Activated naive CD4-positive, alpha-beta T cell treated with anti-CD3 and anti-CD28 coated beads for 36 hours (primary cell): Measurements from ENCODE around the gene MAP3K4. TPM values are rescaled to one million over a fixed set of nuclear protein-coding genes. Genes with fewer than 3 reads are reported as not detected.

Source experiments
- CTCF ChIA-PET: fragments of 350-600 bp; sonication (Branson Sonifier 250); formaldehyde crosslinking; loops from one replicate; lab custom pipeline; 2021; ENCODE audit warnings: antibody characterized with exemption; lab: Charles Lee
- DNase-seq: peaks from one replicate; pipeline ENCODE4 v3.0.0-alpha.2; 2020
- H3K27ac Mint-ChIP-seq: one replicate; pipeline ENCODE4 v1.8.0; 2021; ENCODE audit warnings: mild to moderate bottlenecking, mixed read lengths
- H3K27me3 Mint-ChIP-seq: one replicate; pipeline ENCODE4 v1.8.0; 2021; ENCODE audit warnings: low read depth, mixed read lengths
- H3K36me3 Mint-ChIP-seq: one replicate; pipeline ENCODE4 v1.8.0; 2021; ENCODE audit warnings: low read depth, mixed read lengths
- H3K4me1 Mint-ChIP-seq: one replicate; pipeline ENCODE4 v1.8.0; 2021; ENCODE audit warnings: low read depth, mixed read lengths
- H3K4me3 Mint-ChIP-seq: one replicate; pipeline ENCODE4 v1.8.0; 2021; ENCODE audit warnings: mild to moderate bottlenecking, moderate library complexity, mixed read lengths
- H3K9me3 Mint-ChIP-seq: one replicate; pipeline ENCODE4 v1.8.0; 2021; ENCODE audit warnings: mixed read lengths
- intact Hi-C: fragments of 100-400 bp; cut with micrococcal nuclease; formaldehyde crosslinking; loops from one replicate; pipeline ENCODE4 v1.15.1; 2023
- total RNA-seq, 2 experiments: library from RNA; stranded (reverse); gene quantifications; one replicate each; pipeline ENCODE4 v1.2.3, GENCODE V29; 2021

Gene MAP3K4
- 10 to 100 TPM; 36.0 to 42.6 TPM for total RNA-seq

DNA sequence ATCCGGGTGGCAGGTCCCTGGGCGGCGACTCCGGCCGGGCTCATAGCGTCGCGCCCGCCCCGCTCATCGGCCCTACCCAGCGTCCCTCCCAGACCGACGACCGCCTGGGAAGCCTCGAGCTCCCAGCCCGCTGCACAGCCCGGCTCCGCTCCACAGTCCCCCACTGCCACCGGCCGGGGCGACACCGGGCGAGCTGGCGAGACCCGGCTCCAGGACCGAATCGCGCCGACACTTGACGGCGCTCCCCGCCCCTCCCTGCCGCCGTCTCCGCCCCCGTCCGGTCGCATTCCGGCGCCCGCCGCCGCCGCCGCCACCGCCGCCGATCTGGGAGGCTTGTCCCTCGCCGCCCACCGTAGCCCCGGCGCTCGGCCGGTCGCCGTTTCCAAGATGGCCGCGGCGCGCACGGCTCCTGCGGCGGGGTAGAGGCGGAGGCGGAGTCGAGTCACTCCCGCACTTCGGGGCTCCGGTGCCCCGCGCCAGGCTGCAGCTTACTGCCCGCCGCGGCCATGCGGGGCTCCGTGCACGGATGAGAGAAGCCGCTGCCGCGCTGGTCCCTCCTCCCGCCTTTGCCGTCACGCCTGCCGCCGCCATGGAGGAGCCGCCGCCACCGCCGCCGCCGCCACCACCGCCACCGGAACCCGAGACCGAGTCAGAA is at the start of gene MAP3K4:
MAP3K4 (plus strand) TSS at position 364 of the 655 bp plus-strand sequence; CDS start at position 527, 163 bp downstream.
- Mint-ChIP-seq H3K36me3 (peaks cover 3% of the 10 kb centered on the region), H3K4me1 (peaks cover 28% of the 10 kb centered on the region), H3K4me3 (peak within 1 kb of the TSS; percentile 87), H3K27ac (peak within 1 kb of the TSS; percentile 77), H3K9me3 (no peaks in the 10 kb centered on the region), H3K27me3 (peaks cover 4% of the 10 kb centered on the region)
- intact Hi-C loops: loop anchor here (1.0 to 5.0 kb wide), 5 partner anchors 61 to 1736 kb away; partner anchors contain the start of genes AGPAT4, PACRG and PRKN
- CTCF ChIA-PET: interaction anchor here (0.6 to 1.5 kb wide), 3 partner anchors 45 to 379 kb away, joined by 4 to 6 read pairs (median 4); no protein-coding TSS in a partner anchor
- peak; percentile 72 for DNase-seq

DNA sequence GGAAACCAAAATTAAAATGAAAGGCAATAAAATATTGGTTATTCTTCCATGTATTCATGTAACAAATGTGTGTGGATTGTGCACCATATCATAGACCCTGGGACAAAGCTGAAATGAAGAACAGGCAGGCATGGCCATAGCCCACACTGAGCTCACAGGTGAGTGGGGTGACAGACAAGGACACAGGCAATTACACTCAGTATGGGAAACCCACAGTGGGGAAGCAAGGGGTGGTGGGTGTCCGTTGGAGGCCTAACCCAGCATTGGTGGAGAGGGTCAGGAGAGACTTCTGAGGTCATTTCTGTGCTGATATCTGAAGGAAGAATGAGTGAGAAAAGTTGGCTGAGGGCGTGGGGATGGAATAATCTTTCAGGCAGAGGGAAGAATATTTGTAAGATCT is 47.6 kb upstream of the MAP3K4 start:
- Mint-ChIP-seq H3K27ac (no peak overlapping the region), H3K27me3 (peaks cover 22% of the 10 kb centered on the region), H3K9me3 (no peaks in the 10 kb centered on the region), H3K4me1 (no peaks in the 10 kb centered on the region), H3K36me3 (no peaks in the 10 kb centered on the region), H3K4me3 (no peak overlapping the region)
- DNase-seq: no peak
- intact Hi-C loops: no loop called here
- CTCF ChIA-PET: interaction anchor here (0.8 kb wide), 1 partner anchor 16 kb away, joined by 4 read pairs; no protein-coding TSS in a partner anchor

DNA sequence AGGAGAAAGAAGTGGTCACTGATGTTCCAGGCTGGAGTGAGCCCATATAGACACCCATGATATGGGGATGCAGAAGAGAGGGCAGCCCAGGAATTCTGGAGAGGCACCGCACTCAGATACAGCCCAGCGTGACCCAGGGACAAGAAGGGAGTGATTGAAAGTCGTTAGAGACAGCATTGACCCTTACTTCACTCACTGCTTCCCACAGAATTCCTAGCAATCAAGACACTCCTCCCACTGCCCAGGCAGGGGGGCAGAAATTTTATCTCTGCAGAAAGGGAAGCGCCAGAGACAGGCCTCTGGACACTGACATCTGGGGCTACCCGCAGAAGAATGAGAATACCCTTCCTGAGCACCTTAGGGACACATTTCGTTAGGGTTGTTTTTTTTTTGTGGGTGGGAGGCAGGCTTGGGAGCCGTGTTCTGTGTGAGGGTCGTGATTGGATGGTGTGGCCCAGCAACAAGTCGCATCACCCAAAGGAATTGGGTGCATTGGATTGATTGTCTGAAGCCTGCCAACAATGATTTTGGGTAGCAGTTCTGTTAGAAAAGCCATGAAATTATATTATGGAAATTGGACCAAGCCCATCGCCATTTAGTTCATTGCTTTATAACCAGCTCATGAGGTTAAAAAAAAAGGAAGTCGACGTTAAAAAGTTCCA is 45.9 kb upstream of the MAP3K4 start:
- H3K4me3 Mint-ChIP-seq: no peak overlapping the region
- intact Hi-C loops: no loop called here
- no peaks in the 10 kb centered on the region for H3K36me3 Mint-ChIP-seq
- no peaks in the 10 kb centered on the region for H3K9me3 Mint-ChIP-seq
- H3K27ac Mint-ChIP-seq: no peak overlapping the region
- DNase-seq: no peak
- peaks cover 14% of the 10 kb centered on the region for H3K27me3 Mint-ChIP-seq
- no peaks in the 10 kb centered on the region for H3K4me1 Mint-ChIP-seq
- CTCF ChIA-PET: no interaction called here

DNA sequence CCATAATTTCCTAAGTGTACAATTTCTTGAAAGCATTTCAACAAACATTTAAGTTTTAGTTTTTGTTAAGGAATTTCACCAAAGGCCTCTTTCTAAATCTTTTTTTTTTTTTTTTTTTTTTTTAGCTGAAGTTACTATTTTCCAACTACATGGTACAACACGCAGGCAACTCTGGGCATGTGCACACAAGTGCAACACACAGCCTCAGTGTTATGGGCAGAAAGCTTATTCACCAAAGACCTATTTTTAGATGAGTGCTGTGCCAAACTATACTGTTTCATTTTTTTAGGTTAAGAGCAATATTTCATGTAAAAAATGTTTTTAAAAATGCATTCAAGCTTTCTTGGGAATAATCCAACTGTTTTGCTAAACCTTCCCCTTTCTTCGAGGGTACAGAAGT is 42.0 kb upstream of the MAP3K4 start:
- CTCF ChIA-PET: interaction anchor here (0.7 to 1.3 kb wide), 2 partner anchors 421 to 1297 kb away, joined by 3 read pairs; no protein-coding TSS in a partner anchor
- Mint-ChIP-seq H3K4me3 (no peak overlapping the region), H3K36me3 (no peaks in the 10 kb centered on the region)

DNA sequence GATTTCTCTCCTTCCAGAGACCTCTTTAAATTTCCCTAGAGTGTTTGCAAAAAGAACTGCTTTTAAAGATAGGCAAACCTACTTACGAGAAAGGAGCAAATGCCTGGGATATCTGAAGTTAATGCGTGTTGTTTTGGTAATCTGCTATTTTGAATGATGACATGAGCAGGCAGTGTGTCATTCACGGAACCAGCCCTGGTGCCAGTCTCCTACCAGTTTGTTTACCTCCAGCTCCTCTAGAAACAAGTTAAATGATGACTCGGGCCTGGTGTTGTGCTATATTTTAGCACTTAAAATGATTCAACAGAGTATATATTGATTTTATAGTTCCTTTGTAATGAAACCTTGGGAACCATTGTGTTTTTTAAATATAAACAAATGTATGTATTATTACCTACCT is 41.1 kb upstream of the MAP3K4 start:
- CTCF ChIA-PET: no interaction called here
- intact Hi-C loops: no loop called here
- no peak overlapping the region for H3K4me3 Mint-ChIP-seq
- DNase-seq: no peak
- no peaks in the 10 kb centered on the region for H3K36me3 Mint-ChIP-seq
- H3K27ac Mint-ChIP-seq: no peak overlapping the region
- peaks cover 20% of the 10 kb centered on the region for H3K27me3 Mint-ChIP-seq
- H3K9me3 Mint-ChIP-seq: no peaks in the 10 kb centered on the region
- no peaks in the 10 kb centered on the region for H3K4me1 Mint-ChIP-seq

More for the DNA sequence above, 42.0 kb upstream of the MAP3K4 start:
- no peaks in the 10 kb centered on the region for H3K4me1 Mint-ChIP-seq
- intact Hi-C loops: no loop called here
- no peak for DNase-seq
- no peaks in the 10 kb centered on the region for H3K9me3 Mint-ChIP-seq
- no peak overlapping the region for H3K27ac Mint-ChIP-seq
- peaks cover 19% of the 10 kb centered on the region for H3K27me3 Mint-ChIP-seq

- Mint-ChIP-seq H3K4me3 (no peak overlapping the region), H3K4me1 (no peaks in the 10 kb centered on the region), H3K27me3 (peaks cover 26% of the 10 kb centered on the region), H3K9me3 (no peaks in the 10 kb centered on the region), H3K27ac (no peak overlapping the region), H3K36me3 (no peaks in the 10 kb centered on the region)
- intact Hi-C loops: no loop called here
- no peak for DNase-seq
- CTCF ChIA-PET: no interaction called here
Observed at GRCh38 chr6:160951187-160952030, 40.2 kb upstream of the MAP3K4 start.

DNA sequence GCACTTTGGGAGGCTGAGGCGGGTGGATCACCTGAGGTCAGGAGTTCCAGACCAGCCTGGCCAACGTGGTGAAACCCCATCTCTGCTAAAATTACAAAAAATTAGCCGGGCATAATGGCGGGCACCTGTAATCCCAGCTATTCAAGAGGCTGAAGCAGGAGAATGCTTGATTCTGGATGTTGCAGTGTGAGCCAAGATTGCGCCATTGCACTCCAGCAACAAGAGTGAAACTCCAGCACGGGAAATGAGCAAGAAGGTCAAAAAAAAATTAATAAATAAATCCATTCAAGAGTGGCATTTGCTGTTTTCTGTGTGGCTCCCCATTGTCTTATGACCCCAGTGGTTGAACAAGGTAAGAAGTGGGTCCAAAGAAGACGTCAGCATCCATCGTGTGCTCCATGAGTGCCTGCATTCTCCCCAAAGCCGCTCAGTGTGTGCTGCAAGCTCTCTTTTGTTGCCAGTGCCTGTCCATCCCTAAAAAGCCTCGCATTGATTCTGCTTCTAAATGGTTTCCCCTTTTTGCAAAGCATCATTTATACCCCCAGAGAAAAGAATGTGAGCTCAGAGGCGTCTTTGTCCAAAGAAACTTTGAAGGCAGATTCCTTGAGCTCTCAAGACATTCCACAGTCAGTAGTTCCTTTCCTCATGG is 38.8 kb upstream of the MAP3K4 start:
- no peak overlapping the region for H3K27ac Mint-ChIP-seq
- CTCF ChIA-PET: no interaction called here
- peaks cover 28% of the 10 kb centered on the region for H3K27me3 Mint-ChIP-seq
- H3K4me3 Mint-ChIP-seq: no peak overlapping the region
- intact Hi-C loops: no loop called here
- DNase-seq: no peak
- no peaks in the 10 kb centered on the region for H3K9me3 Mint-ChIP-seq
- H3K4me1 Mint-ChIP-seq: no peaks in the 10 kb centered on the region
- H3K36me3 Mint-ChIP-seq: no peaks in the 10 kb centered on the region

- Mint-ChIP-seq H3K27ac (no peak overlapping the region), H3K27me3 (peaks cover 28% of the 10 kb centered on the region), H3K4me3 (no peak overlapping the region), H3K36me3 (no peaks in the 10 kb centered on the region), H3K4me1 (no peaks in the 10 kb centered on the region), H3K9me3 (no peaks in the 10 kb centered on the region)
- intact Hi-C loops: no loop called here
- DNase-seq: no peak
- CTCF ChIA-PET: no interaction called here
Observed at GRCh38 chr6:160955508-160956295, 35.9 kb upstream of the MAP3K4 start.

GRCh38 chr6:160956300-160957035 is 35.1 kb upstream of the MAP3K4 start:
- no peaks in the 10 kb centered on the region for H3K4me1 Mint-ChIP-seq
- H3K4me3 Mint-ChIP-seq: no peak overlapping the region
- H3K9me3 Mint-ChIP-seq: no peaks in the 10 kb centered on the region
- no peak for DNase-seq
- intact Hi-C loops: no loop called here
- H3K36me3 Mint-ChIP-seq: no peaks in the 10 kb centered on the region
- H3K27ac Mint-ChIP-seq: no peak overlapping the region
- H3K27me3 Mint-ChIP-seq: peaks cover 26% of the 10 kb centered on the region
- CTCF ChIA-PET: no interaction called here

- CTCF ChIA-PET: interaction anchor here (0.6 to 1.1 kb wide), 2 partner anchors 29 to 407 kb away, joined by 3 read pairs; no protein-coding TSS in a partner anchor
- intact Hi-C loops: no loop called here
- Mint-ChIP-seq H3K4me1 (no peaks in the 10 kb centered on the region), H3K27me3 (peaks cover 14% of the 10 kb centered on the region), H3K4me3 (no peak overlapping the region), H3K27ac (no peak overlapping the region), H3K9me3 (no peaks in the 10 kb centered on the region), H3K36me3 (no peaks in the 10 kb centered on the region)
- no peak for DNase-seq
Observed at GRCh38 chr6:160959726-160960435, 31.7 kb upstream of the MAP3K4 start.
